Omental fat pad (tissue), 4 donors: Measurements from ENCODE around the gene C2orf92. TPM values are rescaled to one million over a fixed set of nuclear protein-coding genes. Genes with fewer than 3 reads are reported as not detected.

Source experiments
- ATAC-seq: fragments of 150-250 bp; one replicate; pipeline ENCODE4 v1.9.1; 2016; ENCODE audit warnings: mild to moderate bottlenecking, moderate library complexity; ENCODE audit not compliant: low FRiP score
- DNase-seq: peaks from one replicate; pipeline ENCODE4 v3.0.0-alpha.2; 2019; ENCODE audit warnings: low spot score
- CTCF ChIP-seq, 3 donors: fragments of 450-650 bp; IDR thresholded peaks; one replicate each; pipeline ENCODE4 v1.5.1; 2016 to 2017; ENCODE audit warnings: antibody characterized with exemption in 3 of 3, mild to moderate bottlenecking in 3 of 3, moderate library complexity in 2 of 3
- total RNA-seq, 4 donors: library from RNA; depleted of rRNA; stranded (reverse); fragments of >200 nt; gene quantifications; one replicate each; pipeline ENCODE4 v1.1.0, GENCODE V29; 2016

Gene C2orf92
- total RNA-seq, 4 donors from 2014 or later: 4.8 to 17.8 (median 10.4) TPM

DNA sequence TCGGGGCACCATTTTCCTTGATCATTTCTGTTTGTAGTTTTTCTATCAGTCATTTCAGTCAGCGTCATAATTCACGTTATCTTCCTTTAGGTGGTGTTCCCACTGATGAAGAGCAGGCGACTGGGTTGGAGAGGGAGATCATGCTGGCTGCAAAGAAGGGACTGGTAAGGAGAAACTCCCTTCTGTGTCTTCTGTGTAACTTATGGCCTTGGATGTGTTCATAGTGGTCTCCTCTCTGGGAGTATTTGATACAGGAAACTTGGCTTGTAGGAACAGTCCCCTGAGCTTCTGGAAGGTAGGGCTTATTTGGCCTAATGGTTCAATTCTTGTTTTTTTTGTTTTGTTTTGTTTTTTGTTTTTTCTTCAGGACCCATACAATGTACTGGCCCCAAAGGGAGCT lies 22.5 kb upstream of the C2orf92 start:
- TF ChIP-seq CTCF (IDR thresholded peaks at IDR 0.05): no peak
- no peak for DNase-seq
- ATAC-seq: no peak

- DNase-seq (no peak), ATAC-seq (no peak)
- TF ChIP-seq CTCF (IDR thresholded peaks at IDR 0.05): no peak
Measured at GRCh38 chr2:97651114-97651513, 18.4 kb upstream of the C2orf92 start.

DNA sequence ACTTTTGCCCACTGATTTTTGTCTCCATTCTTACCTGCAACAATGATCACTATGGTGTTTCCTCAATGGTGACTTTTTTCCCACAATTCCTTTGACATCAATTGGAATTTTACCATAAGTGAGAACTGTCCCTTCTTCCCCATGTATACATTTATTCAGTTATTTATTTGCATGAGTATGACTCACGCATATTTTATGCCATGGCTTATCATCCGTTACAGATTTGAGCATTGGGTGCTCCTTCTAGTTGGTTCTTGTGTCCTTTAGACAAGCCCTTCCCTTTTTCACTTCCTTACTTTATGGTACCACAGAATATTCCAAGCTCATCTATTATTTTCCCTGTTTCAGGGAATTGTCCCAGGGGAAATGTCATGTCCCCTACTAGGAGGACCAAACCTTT lies 16.0 kb upstream of the C2orf92 start:
- TF ChIP-seq CTCF (IDR thresholded peaks at IDR 0.05): no peak
- ATAC-seq (no peak), DNase-seq (no peak)

- DNase-seq (no peak), ATAC-seq (no peak)
- no peak for TF ChIP-seq CTCF (IDR thresholded peaks at IDR 0.05)
Measured at GRCh38 chr2:97653874-97654273, 15.6 kb upstream of the C2orf92 start.

- no peak for TF ChIP-seq CTCF (IDR thresholded peaks at IDR 0.05)
- ATAC-seq (no peak), DNase-seq (no peak)
Measured at GRCh38 chr2:97654309-97654708, 15.2 kb upstream of the C2orf92 start.

- no peak for TF ChIP-seq CTCF (IDR thresholded peaks at IDR 0.05)
- no peak for ATAC-seq
- DNase-seq: no peak
Measured at GRCh38 chr2:97654791-97655190, 14.7 kb upstream of the C2orf92 start.

DNA sequence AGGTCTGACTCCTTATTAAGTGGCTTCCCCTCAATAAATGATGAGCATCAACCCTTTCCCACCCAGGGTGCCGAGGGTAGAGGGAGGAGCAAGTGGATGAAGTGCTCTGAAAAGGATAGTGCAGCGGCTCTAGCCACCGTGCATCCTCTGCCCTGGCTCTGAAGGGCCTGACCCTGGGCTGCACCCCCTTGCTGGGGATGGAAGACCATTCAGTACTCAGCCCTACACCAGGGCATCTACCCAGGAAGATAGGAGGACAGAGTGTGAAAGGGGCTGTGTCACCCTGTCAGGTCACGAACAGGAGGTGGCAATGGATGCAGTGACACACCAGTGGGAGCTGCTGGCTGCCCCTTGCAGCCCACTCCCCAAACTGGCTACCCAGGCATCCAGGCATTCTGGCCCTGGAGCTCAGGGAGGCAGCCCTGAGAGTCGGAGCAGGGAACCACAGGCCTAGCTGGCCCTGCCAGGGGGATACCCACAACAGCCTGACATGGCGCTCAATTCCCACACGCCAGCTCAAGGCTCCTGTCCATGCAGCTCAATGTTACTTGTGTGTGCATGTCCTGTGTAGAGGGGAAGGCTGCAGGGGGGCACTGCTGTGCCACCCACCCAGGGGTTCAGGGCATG lies 13.3 kb upstream of the C2orf92 start:
- DNase-seq (no peak), ATAC-seq (no peak)
- no peak for TF ChIP-seq CTCF (IDR thresholded peaks at IDR 0.05)
